Activated naive CD4-positive, alpha-beta T cell treated with anti-CD3 and anti-CD28 coated beads, Interleukin-2, amount 50 U/mL, for 72 hours (primary cell): ENCODE data around the gene CD2. TPM values are rescaled to one million over a fixed set of nuclear protein-coding genes. Genes with fewer than 3 reads are reported as not detected.
A peak's percentile ranks its signal among the peaks of the same experiment; 100 is the strongest.

Source experiments
- ATAC-seq, 2 donors: fragments of 150-1000 bp; cut with Tn5 transposase; 2 replicates each; pipeline ENCODE4 v1.10.0; 2021; ENCODE audit warnings: mild to moderate bottlenecking in 2 of 2, moderate library complexity in 2 of 2
- DNase-seq, 2 donors: peaks; one replicate each; pipeline ENCODE4 v3.0.0; 2021 to 2022; ENCODE audit warnings: low spot score in 2 of 2
- H3K27ac Mint-ChIP-seq, 2 donors: one replicate each; pipeline ENCODE4 v1.8.0; 2022; ENCODE audit warnings: mild to moderate bottlenecking in 2 of 2, mixed read lengths in 2 of 2
- H3K36me3 Mint-ChIP-seq, 2 donors: one replicate each; pipeline ENCODE4 v1.8.0; 2022; ENCODE audit warnings: mixed read lengths in 2 of 2
- H3K9me3 Mint-ChIP-seq, 2 donors: one replicate each; pipeline ENCODE4 v1.8.0; 2022; ENCODE audit warnings: mixed read lengths in 2 of 2
- total RNA-seq, 2 donors: library from RNA; stranded (reverse); gene quantifications; one replicate each; pipeline ENCODE4 v1.2.3, GENCODE V29; 2022

The CD2 gene
- total RNA-seq, 2 donors from 2014 or later: 291 to 437 TPM

- DNase-seq: no peak
- Mint-ChIP-seq H3K36me3 (peaks cover 41 to 42% of the 10 kb centered on the region in 2 donors), H3K27ac (peak overlapping the region; percentile 90 to 98), H3K9me3 (peaks cover 23 to 24% of the 10 kb centered on the region in 2 donors)
- ATAC-seq: no peak
These were observed 54.7 kb downstream of the CD2 start for GRCh38 chr1:116808848-116809508.

GRCh38 chr1:116811321-116811720 is 57.1 kb downstream of the CD2 start:
- Mint-ChIP-seq H3K36me3 (peaks cover 37% of the 10 kb centered on the region in 2 donors), H3K9me3 (peaks cover 26 to 27% of the 10 kb centered on the region in 2 donors), H3K27ac (peak overlapping the region; percentile 20 to 95)
- no peak for DNase-seq
- ATAC-seq: no peak

GRCh38 chr1:116814926-116815723 is 60.9 kb downstream of the CD2 start:
- H3K9me3 Mint-ChIP-seq: peaks cover 26 to 32% of the 10 kb centered on the region in 2 donors
- peak; percentile 62 to 80 for ATAC-seq
- peak overlapping the region; percentile 95 to 99 for H3K27ac Mint-ChIP-seq
- H3K36me3 Mint-ChIP-seq: peaks cover 37 to 47% of the 10 kb centered on the region in 2 donors
- no peak for DNase-seq

GRCh38 chr1:116817582-116818064 is 63.4 kb downstream of the CD2 start:
- ATAC-seq (peak; percentile 58 to 69), DNase-seq (peak; percentile 76 to 83)
- Mint-ChIP-seq H3K36me3 (peaks cover 21 to 31% of the 10 kb centered on the region in 2 donors), H3K9me3 (peaks cover 13 to 20% of the 10 kb centered on the region in 2 donors), H3K27ac (peak overlapping the region; percentile 95 to 99)

Other genes starting within 250 kb of the CD2 start
- 10 to 100 TPM in 1 of 2 donors, 1 to 10 TPM in 1; 8.3 to 12.7 TPM for gene CD58, start 183.4 kb upstream of the CD2 start, total RNA-seq
- 1 to 10 TPM; 1.4 to 1.6 TPM for gene IGSF3, start 86.7 kb upstream of the CD2 start, total RNA-seq
- 10 to 100 TPM; 15.9 to 20.3 TPM for gene PTGFRN, start 155.5 kb downstream of the CD2 start, total RNA-seq
- gene CD101, start 247.3 kb downstream of the CD2 start, total RNA-seq: 1 to 10 TPM in 1 of 2 donors, under 1 TPM in 1; 0.09 to 1.3 TPM